AG09319 (cell line): Measurements from ENCODE around the gene STX1B.

Experiments used
- DNase-seq: peaks from one replicate; pipeline ENCODE4 v3.0.0-alpha.2; 2010; ENCODE audit warnings: low read depth; ENCODE audit errors: extremely low read depth
- CTCF ChIP-seq: IDR thresholded peaks from 2 replicates; pipeline ENCODE4 v1.5.1; 2011; ENCODE audit warnings: low read depth, mild to moderate bottlenecking, inconsistent platforms, low read length, moderate library complexity

STX1B gene

GRCh38 chr16:31005350-31006085 is 4.9 kb downstream of the STX1B start:
- no peak for TF ChIP-seq CTCF
- no peak for DNase-seq

- no peak for DNase-seq
- no peak for TF ChIP-seq CTCF
Observed at GRCh38 chr16:31004658-31005057, 5.8 kb downstream of the STX1B start.

GRCh38 chr16:31003744-31004143 is 6.7 kb downstream of the STX1B start:
- no peak for TF ChIP-seq CTCF
- DNase-seq = no peak

- no peak for DNase-seq
- TF ChIP-seq CTCF = no peak
Observed at GRCh38 chr16:31002862-31003341, 7.5 kb downstream of the STX1B start.

- DNase-seq = no peak
- TF ChIP-seq CTCF = no peak
Observed at GRCh38 chr16:31002250-31002700, 8.2 kb downstream of the STX1B start.

- TF ChIP-seq CTCF = no peak
- no peak for DNase-seq
Observed at GRCh38 chr16:31001507-31002249, 8.8 kb downstream of the STX1B start.
